Thyroid gland (tissue), 4 donors: ENCODE results near the gene CHL1. TPM values are rescaled to one million over a fixed set of nuclear protein-coding genes. Genes with fewer than 3 reads are reported as not detected.

Source experiments
- DNase-seq, 2 donors: peaks; one replicate each; pipeline ENCODE4 v3.0.0-alpha.2; 2019
- H3K27ac ChIP-seq, 3 donors: fragments of 200-600 bp; sonication (generic); 1 replicate in 2 of 3; 2 replicates in 1 of 3; pipeline ENCODE4 v1.5.1; 2016 to 2019; ENCODE audit warnings: mild to moderate bottlenecking in 1 of 3, moderate library complexity in 1 of 3
- H3K27me3 ChIP-seq: fragments of 200-600 bp; sonication (generic); one replicate; pipeline ENCODE4 v1.5.1; 2019
- H3K36me3 ChIP-seq, 2 donors: fragments of 200-600 bp; sonication (generic); one replicate each; pipeline ENCODE4 v1.5.1; 2016 to 2019
- H3K4me1 ChIP-seq, 2 donors: fragments of 200-600 bp; sonication (generic); one replicate each; pipeline ENCODE4 v1.5.1; 2017 to 2019
- H3K4me3 ChIP-seq, 3 donors: fragments of 200-600 bp; sonication (generic); replicated peaks in 1 of 3; 1 replicate in 2 of 3; 2 replicates in 1 of 3; pipeline ENCODE4 v1.5.1; 2016; ENCODE audit warnings: mild to moderate bottlenecking in 1 of 3
- H3K9me3 ChIP-seq: fragments of 200-600 bp; sonication (generic); one replicate; pipeline ENCODE4 v1.5.1; 2017
- CTCF ChIP-seq, 6 experiments: fragments of 200-600 bp in 3 of 6; fragments of 450-650 bp in 3 of 6; sonication (generic) in 3 of 6; IDR thresholded peaks; one replicate each; pipeline ENCODE4 v1.5.1; 2016 to 2019; ENCODE audit warnings: antibody characterized with exemption in 6 of 6, mild to moderate bottlenecking in 2 of 6, inconsistent platforms in 1 of 6, moderate library complexity in 1 of 6
- POLR2A ChIP-seq, 2 donors: fragments of 450-650 bp; IDR thresholded peaks; one replicate each; pipeline ENCODE4 v1.6.1; 2017; ENCODE audit warnings: antibody characterized with exemption in 2 of 2, mild to moderate bottlenecking in 2 of 2, moderate library complexity in 1 of 2
- WGBS, 2 donors: methylation state at CpG; one replicate each; pipeline ENCODE4 v1.1.5; 2017; 5-methylcytosine and 5-hydroxymethylcytosine counted together
- intact Hi-C: fragments of 100-400 bp; cut with DNase I; formaldehyde crosslinking; loops from one replicate; pipeline ENCODE4 v1.15.1; 2023
- total RNA-seq, 4 donors: library from RNA; depleted of rRNA; stranded (reverse); fragments of >200 nt; gene quantifications; one replicate each; pipeline ENCODE4 v1.2.3, GENCODE V29; 2016

The CHL1 gene
- total RNA-seq, 4 donors from 2014 or later = 3.1 to 5.0 (median 4.3) TPM

GRCh38 chr3:374459-374858 lies 177.9 kb downstream of the CHL1 start:
- Histone ChIP-seq H3K27ac (no peak overlapping the region), H3K4me1 (no peaks in the 10 kb centered on the region), H3K36me3 (no peaks in the 10 kb centered on the region), H3K4me3 (no peak overlapping the region), H3K27me3 (no peaks in the 10 kb centered on the region), H3K9me3 (no peaks in the 10 kb centered on the region)
- TF ChIP-seq CTCF (IDR thresholded peaks at IDR 0.05) (no peak), POLR2A (IDR thresholded peaks at IDR 0.05) (no peak)
- intact Hi-C loops = no loop called here
- DNase-seq = no peak
- WGBS, 2 donors = 30 to 36% methylated on average over 1 of the region's 1 CpG

DNA sequence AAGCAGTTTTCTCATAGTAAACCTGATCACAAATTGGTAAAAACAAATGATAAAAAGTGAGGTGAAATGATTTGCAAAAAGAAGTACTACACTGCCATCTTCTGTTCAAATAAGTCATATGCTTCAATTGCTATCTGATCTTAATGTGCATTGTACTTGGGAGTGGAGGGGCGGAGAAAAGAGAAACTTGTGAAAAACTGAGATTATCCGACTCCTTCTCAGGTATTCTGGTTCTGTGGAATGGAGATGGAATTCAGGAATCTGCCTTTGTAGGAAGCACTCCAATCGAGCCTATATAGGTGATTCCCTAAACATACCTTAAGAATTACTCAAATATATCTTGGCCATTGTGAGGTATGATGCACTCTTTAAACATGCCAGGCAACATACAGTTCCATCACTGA lies 180.6 kb downstream of the CHL1 start:
- Histone ChIP-seq H3K36me3 (no peaks in the 10 kb centered on the region), H3K27ac (no peak overlapping the region), H3K4me3 (no peak overlapping the region), H3K4me1 (no peaks in the 10 kb centered on the region), H3K27me3 (no peaks in the 10 kb centered on the region), H3K9me3 (no peaks in the 10 kb centered on the region)
- TF ChIP-seq CTCF (IDR thresholded peaks at IDR 0.05) (peak in 3 of 6 experiments; percentile 32 to 35 (median 35)), POLR2A (IDR thresholded peaks at IDR 0.05) (no peak)
- no peak for DNase-seq
- intact Hi-C loops = no loop called here
- WGBS, 2 donors = 20% methylated on average over 3 of the region's 3 CpGs

- TF ChIP-seq POLR2A (IDR thresholded peaks at IDR 0.05) = no peak
- TF ChIP-seq CTCF (IDR thresholded peaks at IDR 0.05) = no peak
- Histone ChIP-seq H3K4me1 (no peaks in the 10 kb centered on the region), H3K27me3 (no peaks in the 10 kb centered on the region), H3K4me3 (no peak overlapping the region), H3K36me3 (no peaks in the 10 kb centered on the region), H3K9me3 (no peaks in the 10 kb centered on the region), H3K27ac (no peak overlapping the region)
- intact Hi-C loops = no loop called here
- DNase-seq = no peak
These were observed 184.2 kb downstream of the CHL1 start for GRCh38 chr3:380801-381200.

DNA sequence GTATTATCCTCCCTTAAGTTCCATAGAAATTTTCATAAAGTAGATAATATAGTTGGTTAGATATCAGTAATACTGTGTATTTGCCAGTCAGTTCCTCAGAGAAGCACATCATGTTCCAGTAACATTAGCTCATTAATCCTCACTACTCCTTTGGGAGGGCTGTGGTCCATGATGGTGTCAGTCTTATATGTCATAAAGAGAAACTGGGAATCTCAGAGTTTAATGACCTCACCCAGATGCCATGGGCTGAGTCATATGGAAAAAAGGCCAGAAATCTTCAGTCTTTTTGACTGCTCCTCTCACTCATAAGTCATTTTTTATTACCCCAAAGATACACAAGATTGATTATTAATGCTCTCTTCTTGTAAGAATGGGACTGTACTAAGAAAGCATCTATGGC lies 188.6 kb downstream of the CHL1 start:
- Histone ChIP-seq H3K27me3 (no peaks in the 10 kb centered on the region), H3K4me3 (no peak overlapping the region), H3K4me1 (no peaks in the 10 kb centered on the region), H3K27ac (no peak overlapping the region), H3K36me3 (no peaks in the 10 kb centered on the region), H3K9me3 (no peaks in the 10 kb centered on the region)
- intact Hi-C loops = no loop called here
- TF ChIP-seq CTCF (IDR thresholded peaks at IDR 0.05) (no peak), POLR2A (IDR thresholded peaks at IDR 0.05) (no peak)
- DNase-seq = no peak

GRCh38 chr3:394775-395174 lies 198.2 kb downstream of the CHL1 start:
- intact Hi-C loops = no loop called here
- H3K4me1 ChIP-seq = no peaks in the 10 kb centered on the region
- WGBS, 2 donors = 58 to 65% methylated on average over 4 of the region's 4 CpGs
- H3K4me3 ChIP-seq = no peak overlapping the region
- H3K27ac ChIP-seq = no peak overlapping the region
- H3K27me3 ChIP-seq = no peaks in the 10 kb centered on the region
- TF ChIP-seq POLR2A (IDR thresholded peaks at IDR 0.05) (no peak), CTCF (IDR thresholded peaks at IDR 0.05) (no peak)
- H3K9me3 ChIP-seq = no peaks in the 10 kb centered on the region
- DNase-seq = no peak
- H3K36me3 ChIP-seq = no peaks in the 10 kb centered on the region
